ENCODE results near the gene EDEM3. TPM values are rescaled to one million over a fixed set of nuclear protein-coding genes. Genes with fewer than 3 reads are reported as not detected.

The EDEM3 gene
- total RNA-seq, 5 donors from 2014 or later (not counting 1 experiment from before 2014, with no cell fraction given), result 21.0 to 44.1 (median 39.1) TPM

GRCh38 chr1:184696403-184696802 is 58.3 kb downstream of the EDEM3 start:
- Mint-ChIP-seq H3K4me1 (peaks cover 14 to 16% (median 15%) of the 10 kb centered on the region in 3 donors), H3K4me3 (no peak overlapping the region), H3K36me3 (peaks cover 47% of the 10 kb centered on the region), H3K27me3 (no peaks in the 10 kb centered on the region), H3K9me3 (no peaks in the 10 kb centered on the region), H3K27ac (no peak overlapping the region)
- H3K36me3 ChIP-seq (ENCODE audit: control insufficient read depth in 2 of 2, extremely low read depth in 1 of 2, insufficient read depth in 1 of 2, low read length in 1 of 2), result peaks cover 3 to 66% of the 10 kb centered on the region in 2 donors
- no peaks in the 10 kb centered on the region for H3K4me1 ChIP-seq (ENCODE audit: control insufficient read depth in 1 of 2, extremely low read depth in 1 of 2, insufficient read depth in 2 of 2, low read length in 2 of 2)
- POLR2A ChIA-PET, result no interaction called here
- DNase-seq (no peak), ATAC-seq (replicated peaks in 1 of 4) (no peak)
- WGBS (ENCODE audit: insufficient coverage), result no CpG with 5 or more reads among the region's 3 CpGs
- no peaks in the 10 kb centered on the region for H3K27me3 ChIP-seq (replicated peaks in 1 of 2; ENCODE audit: control insufficient read depth in 2 of 2, extremely low read depth in 1 of 2, insufficient read depth in 2 of 2, low read length in 1 of 2)
- no peak overlapping the region for H3K4me3 ChIP-seq (ENCODE audit: control insufficient read depth in 1 of 2, extremely low read depth in 1 of 2, low read length in 1 of 2)
- no peak overlapping the region for H3K27ac ChIP-seq (ENCODE audit: low read length)
- CTCF ChIA-PET, result no interaction called here
- H3K9me3 ChIP-seq, result no peaks in the 10 kb centered on the region

GRCh38 chr1:184695023-184695422 is 59.6 kb downstream of the EDEM3 start:
- CTCF ChIA-PET, result no interaction called here
- no CpG with 5 or more reads among the region's 5 CpGs for WGBS (ENCODE audit: insufficient coverage)

GRCh38 chr1:184693011-184693410 is 61.6 kb downstream of the EDEM3 start:
- Mint-ChIP-seq H3K4me1 (peaks cover 4 to 6% (median 5%) of the 10 kb centered on the region in 3 donors), H3K9me3 (no peaks in the 10 kb centered on the region), H3K27me3 (no peaks in the 10 kb centered on the region), H3K27ac (no peak overlapping the region), H3K4me3 (no peak overlapping the region), H3K36me3 (peaks cover 28% of the 10 kb centered on the region)
- H3K4me3 ChIP-seq (ENCODE audit: control insufficient read depth in 1 of 2, extremely low read depth in 1 of 2, low read length in 1 of 2), result no peak overlapping the region
- H3K4me1 ChIP-seq (ENCODE audit: control insufficient read depth in 1 of 2, extremely low read depth in 1 of 2, insufficient read depth in 2 of 2, low read length in 2 of 2), result no peaks in the 10 kb centered on the region
- WGBS (ENCODE audit: insufficient coverage), result no CpG with 5 or more reads among the region's 2 CpGs
- POLR2A ChIA-PET, result interaction anchor here (0.6 kb wide), 2 partner anchors 18 to 658 kb away, joined by 3 read pairs; no protein-coding TSS in a partner anchor
- H3K27ac ChIP-seq (ENCODE audit: low read length), result no peak overlapping the region
- no peaks in the 10 kb centered on the region for H3K27me3 ChIP-seq (replicated peaks in 1 of 2; ENCODE audit: control insufficient read depth in 2 of 2, extremely low read depth in 1 of 2, insufficient read depth in 2 of 2, low read length in 1 of 2)
- CTCF ChIA-PET, result interaction anchor here in 1 of 2 donors (0.6 kb wide), 1 partner anchor 21 kb away, joined by 5 read pairs; no protein-coding TSS in a partner anchor
- ATAC-seq (replicated peaks in 1 of 4), result no peak
- H3K9me3 ChIP-seq, result no peaks in the 10 kb centered on the region
- DNase-seq, result no peak
- H3K36me3 ChIP-seq (ENCODE audit: control insufficient read depth in 2 of 2, extremely low read depth in 1 of 2, insufficient read depth in 1 of 2, low read length in 1 of 2), result peaks cover 3 to 44% of the 10 kb centered on the region in 2 donors

More at GRCh38 chr1:184695023-184695422, 59.6 kb downstream of the EDEM3 start:
- POLR2A ChIA-PET, result no interaction called here
- H3K27me3 Mint-ChIP-seq, result no peaks in the 10 kb centered on the region
- no peaks in the 10 kb centered on the region for H3K9me3 ChIP-seq
- H3K27me3 ChIP-seq (replicated peaks in 1 of 2; ENCODE audit: control insufficient read depth in 2 of 2, extremely low read depth in 1 of 2, insufficient read depth in 2 of 2, low read length in 1 of 2), result no peaks in the 10 kb centered on the region
- H3K27ac Mint-ChIP-seq, result no peak overlapping the region
- peaks cover 3 to 58% of the 10 kb centered on the region in 2 donors for H3K36me3 ChIP-seq (ENCODE audit: control insufficient read depth in 2 of 2, extremely low read depth in 1 of 2, insufficient read depth in 1 of 2, low read length in 1 of 2)
- no peak overlapping the region for H3K27ac ChIP-seq (ENCODE audit: low read length)
- H3K4me3 ChIP-seq (ENCODE audit: control insufficient read depth in 1 of 2, extremely low read depth in 1 of 2, low read length in 1 of 2), result no peak overlapping the region
- no peak for DNase-seq
- H3K4me3 Mint-ChIP-seq, result no peak overlapping the region
- H3K9me3 Mint-ChIP-seq, result no peaks in the 10 kb centered on the region
- no peak for ATAC-seq (replicated peaks in 1 of 4)
- peaks cover 11 to 15% (median 13%) of the 10 kb centered on the region in 3 donors for H3K4me1 Mint-ChIP-seq
- H3K4me1 ChIP-seq (ENCODE audit: control insufficient read depth in 1 of 2, extremely low read depth in 1 of 2, insufficient read depth in 2 of 2, low read length in 2 of 2), result no peaks in the 10 kb centered on the region
- H3K36me3 Mint-ChIP-seq, result peaks cover 40% of the 10 kb centered on the region

GRCh38 chr1:184691719-184692324 is 62.8 kb downstream of the EDEM3 start:
- POLR2A ChIA-PET, result interaction anchor here (0.6 to 1.2 kb wide), 2 partner anchors 19 to 63 kb away, joined by 3 read pairs; partner anchors contain the start of gene EDEM3 (in 1 of the 2)
- WGBS (ENCODE audit: insufficient coverage), result no CpG with 5 or more reads among the region's 4 CpGs
- Mint-ChIP-seq H3K9me3 (no peaks in the 10 kb centered on the region), H3K4me3 (no peak overlapping the region), H3K36me3 (peaks cover 28% of the 10 kb centered on the region), H3K4me1 (peaks cover 4 to 6% (median 5%) of the 10 kb centered on the region in 3 donors), H3K27ac (no peak overlapping the region), H3K27me3 (no peaks in the 10 kb centered on the region)
- ATAC-seq (replicated peaks in 1 of 4), result no peak
- H3K9me3 ChIP-seq, result no peaks in the 10 kb centered on the region
- no peak overlapping the region for H3K4me3 ChIP-seq (ENCODE audit: control insufficient read depth in 1 of 2, extremely low read depth in 1 of 2, low read length in 1 of 2)
- peaks cover 3 to 40% of the 10 kb centered on the region in 2 donors for H3K36me3 ChIP-seq (ENCODE audit: control insufficient read depth in 2 of 2, extremely low read depth in 1 of 2, insufficient read depth in 1 of 2, low read length in 1 of 2)
- peak in 1 of 35 experiments; percentile 16 for DNase-seq
- CTCF ChIA-PET, result interaction anchor here in 1 of 2 donors (0.7 to 1.3 kb wide), 2 partner anchors 1036 to 1038 kb away, joined by 3 read pairs; no protein-coding TSS in a partner anchor
- H3K4me1 ChIP-seq (ENCODE audit: control insufficient read depth in 1 of 2, extremely low read depth in 1 of 2, insufficient read depth in 2 of 2, low read length in 2 of 2), result no peaks in the 10 kb centered on the region
- no peaks in the 10 kb centered on the region for H3K27me3 ChIP-seq (replicated peaks in 1 of 2; ENCODE audit: control insufficient read depth in 2 of 2, extremely low read depth in 1 of 2, insufficient read depth in 2 of 2, low read length in 1 of 2)
- no peak overlapping the region for H3K27ac ChIP-seq (ENCODE audit: low read length)

- POLR2A ChIA-PET, result no interaction called here
- 77% methylated on average over 3 of the region's 3 CpGs for WGBS (ENCODE audit: insufficient coverage)
- no peaks in the 10 kb centered on the region for H3K4me1 ChIP-seq (ENCODE audit: control insufficient read depth in 1 of 2, extremely low read depth in 1 of 2, insufficient read depth in 2 of 2, low read length in 2 of 2)
- CTCF ChIA-PET, result no interaction called here
- Mint-ChIP-seq H3K27ac (no peak overlapping the region), H3K9me3 (peaks cover 0 to 3% (median 3%) of the 10 kb centered on the region in 3 donors), H3K4me1 (no peaks in the 10 kb centered on the region), H3K36me3 (no peaks in the 10 kb centered on the region), H3K4me3 (no peak overlapping the region), H3K27me3 (no peaks in the 10 kb centered on the region)
- no peak overlapping the region for H3K27ac ChIP-seq (ENCODE audit: low read length)
- H3K9me3 ChIP-seq, result no peaks in the 10 kb centered on the region
- no peak overlapping the region for H3K4me3 ChIP-seq (ENCODE audit: control insufficient read depth in 1 of 2, extremely low read depth in 1 of 2, low read length in 1 of 2)
- DNase-seq, result no peak
- no peak for ATAC-seq (replicated peaks in 1 of 4)
- no peaks in the 10 kb centered on the region for H3K27me3 ChIP-seq (replicated peaks in 1 of 2; ENCODE audit: control insufficient read depth in 2 of 2, extremely low read depth in 1 of 2, insufficient read depth in 2 of 2, low read length in 1 of 2)
- no peaks in the 10 kb centered on the region for H3K36me3 ChIP-seq (ENCODE audit: control insufficient read depth in 2 of 2, extremely low read depth in 1 of 2, insufficient read depth in 1 of 2, low read length in 1 of 2)
These were observed 68.1 kb downstream of the EDEM3 start for GRCh38 chr1:184686540-184686939.

GRCh38 chr1:184685116-184685515 is 69.5 kb downstream of the EDEM3 start:
- ChIA-PET POLR2A (no interaction called here), CTCF (no interaction called here)
- Mint-ChIP-seq H3K9me3 (peaks cover 0 to 16% (median 14%) of the 10 kb centered on the region in 3 donors), H3K27ac (no peak overlapping the region), H3K4me3 (no peak overlapping the region), H3K4me1 (no peaks in the 10 kb centered on the region), H3K27me3 (no peaks in the 10 kb centered on the region), H3K36me3 (no peaks in the 10 kb centered on the region)
- WGBS (ENCODE audit: insufficient coverage), result 84% methylated on average over 6 of the region's 7 CpGs
- Histone ChIP-seq H3K27me3 (replicated peaks in 1 of 2; ENCODE audit: control insufficient read depth in 2 of 2, extremely low read depth in 1 of 2, insufficient read depth in 2 of 2, low read length in 1 of 2) (no peaks in the 10 kb centered on the region), H3K4me3 (ENCODE audit: control insufficient read depth in 1 of 2, extremely low read depth in 1 of 2, low read length in 1 of 2) (no peak overlapping the region), H3K27ac (ENCODE audit: low read length) (no peak overlapping the region), H3K36me3 (ENCODE audit: control insufficient read depth in 2 of 2, extremely low read depth in 1 of 2, insufficient read depth in 1 of 2, low read length in 1 of 2) (no peaks in the 10 kb centered on the region), H3K9me3 (no peaks in the 10 kb centered on the region), H3K4me1 (ENCODE audit: control insufficient read depth in 1 of 2, extremely low read depth in 1 of 2, insufficient read depth in 2 of 2, low read length in 2 of 2) (no peaks in the 10 kb centered on the region)
- DNase-seq, result no peak
- ATAC-seq (replicated peaks in 1 of 4), result no peak

Measured in T-cell (primary cell).